Stromal cell of bone marrow (primary cell): ENCODE results near the gene DDX17.

Experiments
- DNase-seq: peaks from one replicate; pipeline ENCODE4 v3.0.0-alpha.2; 2012; ENCODE audit warnings: low read depth

The DDX17 gene

DNA sequence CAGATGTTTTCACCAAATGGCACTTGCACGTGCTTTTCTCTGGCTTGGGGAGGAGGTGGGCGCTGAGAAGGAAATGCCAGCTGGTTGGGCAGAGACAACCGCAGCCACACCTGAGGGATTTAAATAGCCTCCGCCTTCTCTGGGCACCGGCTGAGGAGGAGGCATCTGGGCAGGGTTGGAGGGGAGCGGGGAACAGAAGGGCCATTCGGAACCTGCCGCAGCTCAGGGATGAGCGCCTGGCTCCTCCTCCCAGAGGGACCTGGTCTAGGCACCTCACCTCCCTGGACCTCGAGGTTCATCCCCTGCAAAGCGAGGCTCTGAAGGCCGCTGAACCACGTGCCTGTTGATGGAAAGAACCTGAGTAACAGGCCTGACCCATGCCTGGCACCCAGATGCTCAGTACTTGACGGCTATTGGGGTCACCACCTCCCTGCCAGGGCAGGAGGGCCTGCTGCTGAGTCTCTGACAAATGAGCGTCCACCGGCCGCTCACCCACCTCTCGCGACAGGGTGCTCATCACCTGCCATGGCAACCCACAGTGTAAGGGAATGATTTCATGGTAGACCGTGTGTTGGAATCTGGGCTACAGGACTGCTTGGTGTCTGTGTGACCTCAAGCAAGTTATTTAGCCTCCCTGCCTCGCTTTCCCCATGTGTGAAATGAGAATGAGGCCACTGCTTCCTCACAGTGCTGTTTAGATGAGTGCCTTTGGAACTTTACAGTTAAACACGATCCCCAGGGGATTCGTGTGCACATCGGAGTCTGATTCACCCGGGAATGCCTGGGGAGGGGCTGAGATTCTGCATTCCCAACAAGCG is 40.2 kb downstream of the DDX17 start:
- no peak for DNase-seq

DNA sequence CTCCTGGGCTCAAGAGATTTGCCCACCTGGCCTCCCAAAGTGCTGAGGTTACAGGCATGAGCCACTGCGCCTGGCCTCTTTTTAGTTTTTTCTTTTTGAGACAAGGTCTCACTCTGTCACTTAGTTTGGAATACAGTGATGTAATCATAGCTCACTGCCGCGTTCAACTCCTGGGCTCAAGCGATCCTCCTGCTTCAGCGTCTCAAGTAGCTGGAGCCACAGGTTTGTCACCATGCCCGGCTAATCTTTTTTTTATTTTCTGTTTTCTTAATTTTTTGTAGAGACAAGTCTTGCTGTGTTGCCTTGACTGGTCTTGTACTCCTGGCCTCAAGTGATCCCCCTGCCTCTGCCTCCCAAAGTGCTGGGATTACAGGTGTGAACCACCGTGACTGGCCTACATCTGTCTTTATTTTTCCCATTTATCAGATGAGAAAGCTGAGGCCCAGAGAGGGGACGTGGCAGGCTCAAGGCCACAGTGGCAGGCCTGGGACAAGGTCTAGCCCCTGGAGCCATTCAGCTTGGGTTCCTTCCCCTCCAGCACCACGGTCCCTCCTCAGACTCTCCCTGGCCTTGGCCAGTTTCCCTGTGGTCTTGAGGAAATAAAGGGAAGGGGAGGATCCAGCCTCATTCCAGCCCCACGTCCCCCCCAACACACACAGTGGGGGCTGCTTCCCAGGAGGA is 41.0 kb downstream of the DDX17 start:
- DNase-seq = no peak

DNA sequence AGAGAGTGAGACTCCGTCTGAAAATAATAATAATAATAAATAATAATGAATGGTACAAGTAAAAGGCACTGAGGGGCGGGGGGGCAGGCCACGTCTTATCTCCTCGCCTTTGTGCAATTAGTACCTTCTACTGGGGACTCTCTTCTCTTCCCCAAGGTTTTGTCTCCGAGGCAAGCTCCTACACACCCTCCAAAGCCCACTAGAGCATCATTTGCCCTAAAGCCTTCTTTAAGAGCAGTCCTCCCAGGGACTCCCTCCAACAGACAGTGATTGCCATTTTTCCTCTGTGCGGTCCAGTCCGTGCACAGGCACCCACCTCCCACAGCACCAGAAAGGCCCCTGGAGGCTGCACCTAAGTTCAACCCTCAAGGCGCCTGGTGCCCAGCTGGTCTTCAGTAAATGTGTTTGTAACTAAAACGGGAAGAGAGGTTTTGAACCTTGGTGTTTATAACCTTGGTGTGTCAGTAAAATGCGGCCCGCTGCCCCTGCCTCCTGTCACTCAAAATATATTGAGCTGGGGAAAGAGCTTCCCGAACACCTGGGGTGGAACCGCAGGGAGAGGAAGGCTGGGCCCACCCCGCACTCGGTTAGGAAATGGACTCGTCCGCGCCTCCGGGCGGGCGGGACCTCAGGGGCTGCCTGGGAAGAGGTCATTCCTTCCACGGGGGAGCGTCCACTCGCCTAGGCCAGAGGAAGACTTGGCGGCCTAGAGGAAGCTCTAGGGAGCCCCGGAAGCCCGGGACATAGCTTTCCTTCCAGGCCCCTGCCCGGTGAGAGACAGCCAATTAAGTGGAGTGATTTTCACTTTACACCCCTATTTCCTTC is 42.9 kb downstream of the DDX17 start:
- no peak for DNase-seq

DNA sequence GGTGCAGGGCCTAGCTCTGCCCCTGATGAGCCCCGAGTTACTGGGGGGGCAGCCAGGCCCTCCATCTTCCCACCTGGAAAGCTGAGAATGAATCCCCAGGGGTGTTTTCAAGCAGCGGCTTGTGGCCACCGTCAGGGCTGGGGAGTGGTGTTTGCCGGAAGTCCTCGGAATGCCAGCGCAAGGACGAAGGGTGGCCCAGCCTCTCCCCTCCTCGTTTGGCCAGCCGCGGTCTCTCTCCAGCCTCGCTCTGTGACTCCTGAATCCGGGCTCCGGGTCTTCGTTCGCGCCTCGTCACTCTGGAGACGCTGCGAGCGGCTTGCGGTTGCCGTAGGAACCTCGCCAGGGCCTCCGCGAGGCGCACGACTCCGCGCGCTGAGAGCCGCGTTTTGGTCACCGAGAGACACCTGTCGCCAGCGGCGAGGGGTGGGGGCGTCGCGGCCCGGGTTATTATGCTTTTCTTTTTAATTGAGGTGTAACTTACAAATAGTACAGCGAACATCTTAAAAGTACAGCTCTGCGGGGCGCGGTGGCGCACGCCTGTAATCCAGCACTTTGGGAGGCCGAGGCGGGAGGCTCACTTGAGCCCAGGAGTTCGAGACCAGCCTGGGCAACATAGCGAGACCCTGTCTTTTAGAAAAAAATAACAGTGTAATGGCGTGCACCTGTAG is 44.6 kb downstream of the DDX17 start:
- peak; percentile 67 for DNase-seq

DNA sequence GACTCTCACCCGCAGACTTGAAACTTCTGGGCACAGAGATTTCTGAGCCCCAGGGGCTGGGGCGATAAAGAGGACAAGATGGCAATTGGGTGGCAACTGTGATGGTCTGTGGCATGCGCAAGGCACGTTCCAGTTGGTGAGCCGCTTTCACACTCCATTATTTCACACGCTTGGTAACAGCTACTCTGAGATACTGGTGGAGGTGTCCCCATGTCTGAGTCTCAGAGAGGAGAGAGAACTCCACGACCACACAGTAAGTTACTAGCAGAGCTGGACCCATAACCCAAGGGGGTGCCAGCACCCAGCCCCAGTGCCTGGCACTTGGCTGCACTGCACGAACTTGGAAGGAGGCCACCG is 45.1 kb downstream of the DDX17 start:
- no peak for DNase-seq

DNA sequence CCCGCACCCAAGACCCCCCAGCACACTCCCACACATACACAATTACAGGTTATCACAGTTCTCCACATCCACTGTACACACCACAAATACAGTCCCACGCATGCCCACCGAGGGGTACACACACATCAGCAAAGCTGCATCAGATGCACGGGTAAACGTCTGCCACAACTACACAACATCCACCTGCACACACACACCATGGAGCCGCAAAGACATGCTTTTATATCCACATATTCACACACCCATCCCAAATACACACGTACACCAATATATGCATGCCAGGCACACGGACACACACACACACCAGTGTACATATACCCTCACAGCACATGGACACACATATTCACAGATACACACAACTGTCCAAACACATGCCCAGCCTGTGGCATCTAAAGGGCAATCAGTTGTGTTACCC is 45.7 kb downstream of the DDX17 start:
- no peak for DNase-seq

DNA sequence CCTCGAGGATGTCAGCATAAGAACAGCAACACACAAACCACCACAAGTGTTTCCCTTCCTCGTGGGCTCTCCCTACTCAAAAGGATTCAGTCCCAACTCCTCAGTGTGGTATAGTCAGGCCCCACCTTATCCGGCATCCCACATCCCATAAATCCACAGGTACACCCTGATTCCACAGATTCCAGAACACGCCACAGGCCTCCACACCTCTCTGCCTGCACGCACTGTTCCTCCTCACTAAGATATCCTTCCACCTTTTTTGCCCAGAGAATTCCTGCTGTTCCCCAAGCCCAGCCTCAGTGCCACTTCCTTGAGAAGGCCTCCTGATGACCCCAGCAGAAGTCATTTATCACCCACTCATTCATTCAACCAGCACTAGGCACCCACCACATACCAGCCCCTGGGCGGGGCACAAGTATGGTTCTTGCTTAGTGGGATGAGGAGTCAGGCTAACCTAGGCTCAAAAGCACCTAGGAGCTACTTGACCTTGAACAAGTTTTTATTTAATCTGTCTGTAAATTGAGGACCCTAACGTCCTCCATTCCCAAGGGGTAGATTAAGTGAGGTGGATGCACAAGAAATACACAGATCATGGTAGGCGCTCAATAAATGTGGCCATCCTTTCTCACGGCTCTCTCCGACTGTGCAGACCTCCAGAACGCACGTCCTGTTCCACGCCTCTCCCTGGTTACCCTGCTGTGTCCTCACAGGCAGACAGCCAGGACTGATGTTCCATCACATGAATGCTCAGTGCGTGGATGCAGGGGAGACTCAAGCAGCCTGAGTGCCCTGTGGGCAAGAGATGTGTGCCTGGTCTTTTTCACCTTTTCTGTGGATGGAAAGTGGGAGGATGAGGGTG is 49.0 kb downstream of the DDX17 start:
- no peak for DNase-seq

DNA sequence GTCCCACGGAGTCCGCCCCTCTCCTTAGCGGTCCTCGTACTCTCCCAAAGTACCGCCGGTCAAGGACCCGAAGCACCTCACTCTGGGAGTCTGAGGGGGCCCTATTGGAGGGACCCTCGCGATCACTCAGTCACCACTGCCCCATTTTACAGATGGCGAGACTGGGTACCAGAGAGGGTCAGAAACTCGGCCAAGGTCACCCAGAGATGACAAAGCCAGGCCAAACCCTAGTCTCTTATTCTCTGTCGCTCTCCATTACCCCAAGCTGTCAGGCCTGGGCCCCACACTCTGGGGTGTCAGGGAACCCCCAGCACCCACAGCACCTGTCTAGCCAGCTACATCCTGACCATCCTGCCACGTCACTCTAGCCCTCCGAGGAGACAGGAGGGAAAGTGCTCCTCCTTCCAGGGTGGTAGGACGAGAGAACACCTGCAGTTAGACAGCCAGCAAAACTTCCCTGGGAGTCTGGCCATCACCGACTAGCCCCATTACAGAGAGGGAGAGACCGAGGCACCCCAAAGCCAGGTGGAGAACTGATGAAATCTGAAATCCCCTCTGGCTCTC is 49.8 kb downstream of the DDX17 start:
- DNase-seq = no peak

DNA sequence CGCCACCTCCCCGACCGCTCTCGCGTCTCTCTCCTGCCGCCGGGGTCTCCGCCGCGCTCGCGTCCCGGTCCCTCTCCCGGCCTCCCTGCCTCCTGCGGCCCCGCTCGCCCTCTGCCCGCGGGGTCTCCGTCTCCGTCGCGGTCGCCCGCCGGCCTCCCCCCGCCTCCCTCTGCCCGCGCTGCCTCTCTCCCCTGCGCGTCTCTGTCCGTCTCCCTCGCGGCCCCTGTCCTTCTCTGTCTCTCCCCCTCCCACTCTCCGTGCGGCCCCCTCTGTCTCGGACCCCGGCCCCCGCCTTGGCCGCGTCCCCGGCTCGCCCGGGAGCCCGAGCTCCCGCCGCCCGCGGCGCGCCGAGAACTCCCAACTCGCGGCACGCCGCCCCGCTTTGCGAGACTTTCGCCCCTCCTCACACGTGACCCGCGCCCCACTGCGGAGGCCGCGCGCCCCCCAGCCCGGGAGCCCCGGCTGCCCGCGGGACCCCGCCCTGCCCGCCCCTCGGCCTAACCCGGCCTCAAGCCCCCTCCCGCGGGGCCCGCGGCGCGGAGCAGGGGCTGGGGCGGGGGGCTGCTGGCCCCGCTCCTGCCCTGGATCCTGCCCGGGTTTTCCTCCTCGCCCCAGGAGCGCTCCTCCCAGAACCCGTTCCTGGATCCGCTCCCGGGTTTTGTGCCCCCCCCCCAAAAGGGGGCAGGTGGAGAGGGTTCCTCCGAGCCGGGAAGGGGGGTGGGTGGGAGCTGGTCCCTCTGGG is 50.4 kb downstream of the DDX17 start:
- DNase-seq = no peak

DNA sequence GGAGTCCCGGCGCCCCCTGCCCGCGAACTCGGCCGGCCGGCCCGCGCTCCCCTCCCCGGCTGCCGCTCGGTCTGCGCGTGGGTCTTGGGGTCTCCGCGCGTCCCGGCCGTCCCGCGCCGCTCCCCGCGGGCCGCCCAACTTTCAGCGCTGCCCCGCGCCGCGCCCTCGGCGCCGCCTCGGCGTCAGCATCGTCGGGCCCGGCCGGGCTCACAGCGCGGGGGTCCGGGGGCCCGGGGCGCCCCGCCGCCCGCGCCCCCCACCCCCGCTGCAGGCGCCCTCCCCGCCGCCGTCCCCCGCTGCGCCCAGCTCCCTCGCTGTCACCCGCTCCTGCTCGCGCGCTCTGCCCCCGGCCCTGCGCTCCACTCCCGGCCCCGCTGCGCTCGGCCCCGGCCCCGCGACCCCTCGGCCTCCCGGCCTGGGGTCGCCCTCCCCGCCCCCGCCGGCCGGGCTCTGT is 51.0 kb downstream of the DDX17 start, which contains the start of gene KCNJ4:
TSS of gene KCNJ4 (minus strand) at position 124 of the 454 bp plus-strand sequence. CDS start 27,067 bp downstream, outside the sequence.
- no peak for DNase-seq

DNA sequence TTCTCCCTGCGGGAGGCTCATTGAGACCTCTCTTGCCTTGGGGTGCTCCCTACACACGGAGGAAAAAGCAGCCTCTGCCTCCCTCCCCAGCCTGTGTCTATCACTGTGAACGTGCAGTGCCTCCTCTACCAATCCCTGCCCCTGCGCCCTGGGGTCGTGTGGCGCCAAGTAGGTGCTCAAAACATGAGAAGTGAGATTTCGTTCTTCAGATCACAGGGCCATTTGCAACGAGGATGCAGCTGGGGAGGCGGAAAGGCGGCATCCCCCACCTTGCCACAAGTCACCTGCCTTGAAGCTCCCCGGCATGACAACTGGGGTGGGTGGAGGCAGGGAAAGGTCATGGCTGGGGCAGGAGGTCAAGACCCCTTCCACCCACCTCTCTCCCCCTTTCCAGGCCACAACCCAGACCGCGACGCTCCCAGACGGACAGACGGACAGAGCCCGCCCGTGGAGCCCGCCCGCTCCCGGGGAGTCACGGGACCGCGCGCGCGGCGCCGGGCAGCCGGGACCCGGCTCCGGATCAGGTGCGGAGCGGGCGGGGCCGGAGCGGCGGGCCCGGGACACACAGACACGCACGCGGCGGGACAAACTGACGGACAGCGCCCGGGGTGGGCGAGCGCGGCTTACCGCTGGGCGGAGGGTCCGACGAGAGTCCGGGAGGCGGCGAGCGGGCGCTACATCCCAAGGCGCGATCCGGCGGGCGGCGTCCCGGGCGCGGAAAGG is 51.6 kb downstream of the DDX17 start:
- DNase-seq = no peak

DNA sequence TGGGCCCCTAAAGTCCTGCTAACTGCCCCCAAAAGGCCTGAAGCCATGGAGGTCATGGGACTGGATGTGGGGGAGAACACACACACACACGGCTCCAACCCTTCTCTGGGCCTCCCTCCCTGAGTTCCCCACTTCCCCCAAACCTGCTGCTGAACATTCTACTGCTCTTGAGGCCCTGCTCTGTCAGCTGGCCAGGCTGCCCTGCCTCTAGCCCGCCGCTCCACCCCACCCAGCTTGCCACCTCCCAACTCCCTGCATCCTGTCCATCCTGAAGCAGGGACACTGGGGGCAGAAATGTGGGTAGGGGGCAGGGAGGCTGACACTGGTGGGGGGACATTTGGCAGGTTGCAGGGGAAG is 52.1 kb downstream of the DDX17 start:
- no peak for DNase-seq

DNA sequence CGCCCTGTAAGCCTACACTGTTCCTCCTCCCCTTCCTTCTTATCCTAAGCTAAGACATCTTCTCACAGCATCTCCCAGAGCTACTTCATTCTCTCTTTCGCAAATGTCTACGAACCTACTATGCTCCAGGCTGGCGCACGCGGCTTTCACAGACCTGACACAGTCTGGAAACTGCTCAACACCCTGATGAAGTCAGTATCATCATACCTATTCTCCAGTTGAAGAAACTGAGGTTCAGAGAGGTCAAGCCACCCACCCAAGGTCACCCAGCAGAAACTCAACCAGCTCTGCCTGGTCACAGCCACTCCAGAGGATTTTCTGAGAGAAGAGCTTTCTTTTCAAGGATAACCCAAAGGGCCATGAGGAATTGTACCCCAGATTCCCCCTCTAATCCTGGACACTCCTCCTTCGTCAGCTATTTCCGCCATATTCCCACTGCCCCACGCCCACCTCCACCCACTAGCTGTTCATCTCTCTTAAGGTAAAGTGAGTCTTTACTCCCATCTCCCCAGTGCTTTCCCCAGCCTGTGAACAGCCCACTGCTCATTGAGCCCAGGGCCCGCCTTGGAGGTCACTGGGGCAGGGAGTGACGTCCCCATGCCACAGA is 52.9 kb downstream of the DDX17 start:
- no peak for DNase-seq

DNA sequence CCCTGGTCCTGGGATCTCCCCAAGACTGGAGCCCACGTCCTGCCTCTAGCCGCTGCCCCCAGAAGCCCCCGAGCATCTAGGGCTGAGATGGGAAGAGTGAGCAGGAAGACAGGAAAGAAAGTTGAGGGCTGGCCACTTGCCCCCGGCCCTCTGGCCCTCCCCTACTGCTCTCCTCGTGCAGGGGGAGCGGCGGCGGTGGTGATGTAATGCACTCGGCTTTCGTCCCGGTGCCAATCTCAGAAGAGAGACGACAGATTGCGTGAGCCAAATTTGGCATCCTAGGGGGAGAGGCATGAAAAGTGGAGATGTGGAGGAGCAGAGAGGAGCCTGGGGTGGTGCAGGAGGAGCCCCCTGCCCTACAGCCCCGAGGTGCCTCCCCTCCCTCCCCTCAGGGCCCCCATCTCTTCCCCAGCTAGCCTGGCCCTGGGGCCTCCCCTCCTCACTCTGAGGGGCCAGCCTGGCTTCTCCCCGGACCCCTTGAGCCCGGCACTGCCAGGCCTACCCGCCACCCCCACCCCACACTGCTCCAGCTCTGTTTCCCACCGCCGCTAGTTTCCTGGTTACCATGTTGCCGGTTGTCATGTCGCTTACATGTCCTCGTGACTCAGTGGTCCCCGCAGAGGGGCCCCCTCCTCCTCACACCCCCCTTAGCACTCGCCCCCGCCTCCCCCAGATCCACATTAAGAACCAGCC is 53.6 kb downstream of the DDX17 start:
- no peak for DNase-seq

DNA sequence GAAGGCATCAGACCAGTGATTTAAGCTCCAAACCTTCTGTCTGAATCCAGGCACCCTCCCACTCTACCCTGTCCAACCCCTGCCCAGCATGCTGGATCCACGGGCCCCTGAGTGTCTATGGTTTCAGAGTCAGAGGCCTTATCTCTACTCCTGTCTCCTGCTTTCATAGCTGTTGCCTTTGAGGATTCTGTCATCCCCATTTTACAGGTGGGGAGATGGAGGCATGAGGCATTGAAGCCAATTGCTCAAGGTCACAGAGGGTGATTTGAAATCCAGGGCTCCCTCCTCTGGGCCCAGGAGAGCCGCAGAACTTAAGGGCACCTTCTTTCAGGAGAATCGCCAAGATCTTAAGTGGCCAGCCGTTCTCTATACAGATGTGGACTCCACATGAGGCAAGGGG is 54.2 kb downstream of the DDX17 start:
- DNase-seq = no peak

DNA sequence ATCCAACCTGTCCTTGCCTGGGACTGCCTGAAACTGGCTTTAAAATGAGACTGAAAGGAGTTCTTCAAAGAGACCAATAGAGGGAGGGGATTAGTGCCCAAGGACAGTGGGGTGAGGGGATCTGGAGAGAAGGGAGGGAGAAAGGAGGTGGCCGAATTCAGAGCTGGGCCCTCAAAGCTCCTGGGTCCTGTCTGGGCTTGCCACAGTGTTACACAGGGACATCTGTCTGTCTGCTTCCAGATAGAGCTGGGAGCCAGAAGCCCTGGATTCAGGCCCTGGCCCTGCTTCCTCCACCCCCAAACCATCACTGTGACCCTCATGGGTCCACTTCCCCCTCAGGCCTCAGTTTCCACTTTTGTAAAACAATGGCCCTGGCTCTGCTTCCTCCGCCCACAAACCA is 54.7 kb downstream of the DDX17 start:
- DNase-seq = no peak

DNA sequence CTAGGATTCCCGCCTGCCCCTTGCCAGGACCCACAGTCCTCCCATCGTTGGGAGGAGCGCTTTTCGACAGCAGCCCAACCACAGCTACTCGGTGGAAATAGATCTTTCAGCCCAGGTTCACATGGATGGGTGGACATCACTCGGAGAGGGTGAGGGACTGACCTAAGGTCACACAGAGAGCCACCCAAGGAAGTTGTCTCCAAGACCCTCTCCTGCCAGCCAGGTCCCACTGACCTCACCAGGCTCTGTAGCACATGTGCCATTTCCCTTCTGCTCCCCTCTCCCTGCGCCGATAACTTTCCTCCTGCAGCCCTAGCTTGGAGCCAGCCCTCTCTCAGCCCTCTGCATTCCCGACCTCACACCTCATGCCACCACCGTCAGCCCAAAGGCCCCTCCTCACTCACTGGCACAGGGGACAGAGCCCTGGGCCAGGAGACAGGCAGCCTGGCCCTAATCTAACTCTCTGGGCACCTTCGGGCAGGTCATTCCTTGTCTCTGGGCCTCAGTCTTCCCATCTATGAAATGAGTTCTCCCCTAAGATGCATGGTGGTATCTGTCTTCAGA is 55.8 kb downstream of the DDX17 start:
- DNase-seq = no peak

DNA sequence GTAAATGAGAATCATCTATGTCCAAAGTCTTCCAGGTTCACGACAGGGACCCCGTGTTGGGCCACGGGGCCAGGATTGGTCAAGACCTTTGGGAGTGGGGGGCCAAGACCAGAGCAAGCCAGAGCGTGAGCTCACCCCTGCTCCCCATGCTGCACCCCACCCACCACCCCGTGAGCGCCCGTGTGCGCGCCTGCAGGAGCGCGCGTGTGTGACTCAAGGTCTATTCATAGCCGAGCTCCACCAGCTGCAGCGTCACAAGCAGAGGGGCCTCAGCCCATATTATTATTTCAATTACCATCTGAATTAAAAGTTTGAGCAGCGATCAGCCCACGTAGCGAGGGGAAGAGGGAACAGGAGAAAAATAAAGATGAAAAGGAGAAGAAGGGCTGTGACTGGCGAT is 56.3 kb downstream of the DDX17 start:
- no peak for DNase-seq
